Measurements from ENCODE around the gene NOM1.

Gene NOM1

GRCh38 chr7:156989766-156990535 is 40.4 kb downstream of the NOM1 start:
- TF ChIP-seq REST (IDR thresholded peaks at IDR 0.05; ENCODE audit: insufficient replicate concordance, low read depth) = no peak
- no peak for TF ChIP-seq CTCF (IDR thresholded peaks at IDR 0.05; ENCODE audit: insufficient read depth, low read length)
- TF ChIP-seq POLR2AphosphoS5 (IDR thresholded peaks at IDR 0.05; ENCODE audit: low read depth) = no peak
- TF ChIP-seq SPI1 (IDR thresholded peaks at IDR 0.05; ENCODE audit: borderline replicate concordance, low read depth) = no peak
- TF ChIP-seq GABPA (IDR thresholded peaks at IDR 0.05; ENCODE audit: low read depth) = no peak
- Histone ChIP-seq H3K27me3 (ENCODE audit: insufficient read depth, poor library complexity, severe bottlenecking) (peaks cover 4% of the 10 kb centered on the region), H3K4me3 (replicated peaks; ENCODE audit: insufficient read depth, low read length) (no peak overlapping the region), H3K27ac (replicated peaks) (no peak overlapping the region)
- no peak for DNase-seq (ENCODE audit: low read depth in 1 of 2, low spot score in 1 of 2)

- DNase-seq (ENCODE audit: low read depth in 1 of 2, low spot score in 1 of 2) = no peak
- TF ChIP-seq GABPA (IDR thresholded peaks at IDR 0.05; ENCODE audit: low read depth) (no peak), REST (IDR thresholded peaks at IDR 0.05; ENCODE audit: insufficient replicate concordance, low read depth) (no peak), CTCF (IDR thresholded peaks at IDR 0.05; ENCODE audit: insufficient read depth, low read length) (no peak), POLR2AphosphoS5 (IDR thresholded peaks at IDR 0.05; ENCODE audit: low read depth) (no peak), SPI1 (IDR thresholded peaks at IDR 0.05; ENCODE audit: borderline replicate concordance, low read depth) (no peak)
- Histone ChIP-seq H3K27me3 (ENCODE audit: insufficient read depth, poor library complexity, severe bottlenecking) (peaks cover 19% of the 10 kb centered on the region), H3K27ac (replicated peaks) (no peak overlapping the region), H3K4me3 (replicated peaks; ENCODE audit: insufficient read depth, low read length) (no peak overlapping the region)
Observed at GRCh38 chr7:156993021-156993924, 43.8 kb downstream of the NOM1 start.

DNA sequence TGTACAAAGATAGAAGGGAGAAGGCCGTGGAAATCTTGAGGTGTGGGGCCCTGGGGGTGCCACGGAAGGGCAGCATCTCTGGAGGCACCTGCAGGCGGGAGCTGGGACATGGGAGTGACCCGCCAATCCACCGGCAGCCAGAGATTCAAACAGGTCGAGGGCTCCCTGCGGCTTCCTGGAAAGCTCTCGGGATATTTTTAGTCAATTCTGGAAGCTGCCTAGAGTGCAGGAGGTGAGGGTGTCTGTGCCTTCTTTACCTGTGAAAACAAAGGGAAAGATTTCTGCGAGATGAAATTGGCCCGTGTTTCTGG is 44.4 kb downstream of the NOM1 start:
- H3K27ac ChIP-seq (replicated peaks) = no peak overlapping the region
- TF ChIP-seq REST (IDR thresholded peaks at IDR 0.05; ENCODE audit: insufficient replicate concordance, low read depth) (no peak), GABPA (IDR thresholded peaks at IDR 0.05; ENCODE audit: low read depth) (no peak), SPI1 (IDR thresholded peaks at IDR 0.05; ENCODE audit: borderline replicate concordance, low read depth) (no peak), POLR2AphosphoS5 (IDR thresholded peaks at IDR 0.05; ENCODE audit: low read depth) (no peak), CTCF (IDR thresholded peaks at IDR 0.05; ENCODE audit: insufficient read depth, low read length) (no peak)

More for the DNA sequence above, 44.4 kb downstream of the NOM1 start:
- DNase-seq (ENCODE audit: low read depth in 1 of 2, low spot score in 1 of 2) = no peak
- no peak overlapping the region for H3K4me3 ChIP-seq (replicated peaks; ENCODE audit: insufficient read depth, low read length)
- H3K27me3 ChIP-seq (ENCODE audit: insufficient read depth, poor library complexity, severe bottlenecking) = peaks cover 25% of the 10 kb centered on the region
